Neural progenitor cell (in vitro differentiated cells): ENCODE measurements around the gene IL6R. TPM values are rescaled to one million over a fixed set of nuclear protein-coding genes. Genes with fewer than 3 reads are reported as not detected.

Experiments used
- DNase-seq: peaks from one replicate; pipeline ENCODE4 v3.0.0-alpha.2; 2016; ENCODE audit warnings: low spot score
- H2AFZ ChIP-seq: fragments of 200-600 bp; sonication (generic); replicated peaks from 2 replicates; pipeline ENCODE4 v1.6.1; 2016; ENCODE audit warnings: antibody characterized with exemption
- H3F3A ChIP-seq: fragments of 200-600 bp; sonication (generic); 2 replicates; pipeline ENCODE4 v1.6.1; 2016; ENCODE audit warnings: antibody characterized with exemption, low read depth
- H3K27ac ChIP-seq: fragments of 200-600 bp; sonication (generic); 2 replicates; pipeline ENCODE4 v1.5.1; 2016; ENCODE audit warnings: mild to moderate bottlenecking
- H3K27me3 ChIP-seq: fragments of 200-600 bp; sonication (generic); 2 replicates; pipeline ENCODE4 v1.6.1; 2016; ENCODE audit warnings: mild to moderate bottlenecking, moderate library complexity
- H3K36me3 ChIP-seq: fragments of 200-600 bp; sonication (generic); 2 replicates; pipeline ENCODE4 v1.5.1; 2016
- H3K4me1 ChIP-seq: fragments of 200-600 bp; sonication (generic); 2 replicates; pipeline ENCODE4 v1.6.1; 2016; ENCODE audit warnings: mixed run types
- H3K4me2 ChIP-seq: fragments of 200-600 bp; sonication (generic); 2 replicates; pipeline ENCODE4 v1.6.1; 2016
- H3K4me3 ChIP-seq: fragments of 200-600 bp; sonication (generic); 2 replicates; pipeline ENCODE4 v1.5.1; 2016
- H3K79me2 ChIP-seq: fragments of 200-600 bp; sonication (generic); 2 replicates; pipeline ENCODE4 v1.6.1; 2016; ENCODE audit warnings: low read depth
- H3K9ac ChIP-seq: fragments of 200-600 bp; sonication (generic); 2 replicates; pipeline ENCODE4 v1.6.1; 2016
- H3K9me3 ChIP-seq: fragments of 200-600 bp; sonication (generic); 2 replicates; pipeline ENCODE4 v1.5.1; 2016; ENCODE audit warnings: low read depth
- H4K20me1 ChIP-seq: fragments of 200-600 bp; sonication (generic); 2 replicates; pipeline ENCODE4 v1.6.1; 2016; ENCODE audit warnings: low read depth
- H3K27ac Mint-ChIP-seq: 3 replicates; pipeline ENCODE4 v1.8.0; 2021; ENCODE audit warnings: mixed read lengths
- H3K27me3 Mint-ChIP-seq: 2 replicates; pipeline ENCODE4 v1.8.0; 2022; ENCODE audit warnings: low read depth, mild to moderate bottlenecking, inconsistent platforms, moderate library complexity, mixed read lengths; ENCODE audit not compliant: insufficient read depth
- H3K36me3 Mint-ChIP-seq: 3 replicates; pipeline ENCODE4 v1.8.0; 2021; ENCODE audit warnings: mixed read lengths
- H3K4me1 Mint-ChIP-seq: 3 replicates; pipeline ENCODE4 v1.8.0; 2021; ENCODE audit warnings: mixed read lengths
- H3K4me3 Mint-ChIP-seq: 3 replicates; pipeline ENCODE4 v1.8.0; 2021; ENCODE audit warnings: mild to moderate bottlenecking, moderate library complexity, mixed read lengths
- H3K9me3 Mint-ChIP-seq: 3 replicates; pipeline ENCODE4 v1.8.0; 2020; ENCODE audit warnings: mixed read lengths
- EZH2 ChIP-seq: fragments of 200-600 bp; sonication (generic); IDR thresholded peaks from 2 replicates; pipeline ENCODE4 v1.6.1; 2017; ENCODE audit warnings: antibody characterized with exemption, mild to moderate bottlenecking, moderate library complexity
- EZH2phosphoT487 ChIP-seq: fragments of 200-600 bp; sonication (generic); IDR thresholded peaks from 2 replicates; pipeline ENCODE4 v1.6.1; 2017; ENCODE audit warnings: antibody characterized with exemption
- total RNA-seq: library from RNA; depleted of rRNA; stranded (reverse); fragments of >200 nt; gene quantifications from 2 replicates; pipeline ENCODE4 v1.2.3, GENCODE V29; 2015; ENCODE audit warnings: low replicate concordance
- TF ChIP-seq, protein P1 (sequence below): fragments of 200-600 bp; sonication (generic); IDR thresholded peaks from 2 replicates; pipeline ENCODE4 v1.5.1; 2017; ENCODE audit warnings: antibody characterized with exemption, mild to moderate bottlenecking

The IL6R gene
- total RNA-seq, 1 donor from 2014 or later: not detected

GRCh38 chr1:154446789-154447188, 41.6 kb downstream of the IL6R start:
- no peaks in the 10 kb centered on the region for H3K9me3 Mint-ChIP-seq
- no peak for TF ChIP-seq EZH2phosphoT487
- no peaks in the 10 kb centered on the region for H3K4me1 ChIP-seq
- H3K27ac ChIP-seq: no peak overlapping the region
- no peak overlapping the region for H3K4me2 ChIP-seq
- no peak overlapping the region for H3K4me3 ChIP-seq
- no peaks in the 10 kb centered on the region for H4K20me1 ChIP-seq
- no peaks in the 10 kb centered on the region for H3K9me3 ChIP-seq
- H3K27ac Mint-ChIP-seq: no peak overlapping the region
- no peaks in the 10 kb centered on the region for H3K36me3 Mint-ChIP-seq
- H3K27me3 Mint-ChIP-seq: peaks cover 24% of the 10 kb centered on the region
- peaks cover 5% of the 10 kb centered on the region for H3F3A ChIP-seq
- H3K79me2 ChIP-seq: no peaks in the 10 kb centered on the region
- H2AFZ ChIP-seq: no peak overlapping the region
- no peak overlapping the region for H3K4me3 Mint-ChIP-seq
- peaks cover 13% of the 10 kb centered on the region for H3K4me1 Mint-ChIP-seq
- no peak overlapping the region for H3K9ac ChIP-seq
- H3K36me3 ChIP-seq: no peaks in the 10 kb centered on the region
- DNase-seq: no peak
- H3K27me3 ChIP-seq: no peaks in the 10 kb centered on the region

GRCh38 chr1:154448331-154448811, 43.2 kb downstream of the IL6R start:
- Mint-ChIP-seq H3K4me3 (peak overlapping the region; percentile 60), H3K4me1 (peaks cover 10% of the 10 kb centered on the region), H3K27ac (no peak overlapping the region), H3K9me3 (no peaks in the 10 kb centered on the region), H3K27me3 (peaks cover 27% of the 10 kb centered on the region), H3K36me3 (no peaks in the 10 kb centered on the region)
- Histone ChIP-seq H3F3A (peaks cover 5% of the 10 kb centered on the region), H3K27ac (no peak overlapping the region), H4K20me1 (no peaks in the 10 kb centered on the region), H3K79me2 (no peaks in the 10 kb centered on the region), H3K4me1 (no peaks in the 10 kb centered on the region), H3K27me3 (no peaks in the 10 kb centered on the region), H3K9ac (no peak overlapping the region), H3K36me3 (no peaks in the 10 kb centered on the region), H3K9me3 (no peaks in the 10 kb centered on the region), H2AFZ (no peak overlapping the region), H3K4me3 (no peak overlapping the region), H3K4me2 (no peak overlapping the region)
- DNase-seq: peak; percentile 36
- TF ChIP-seq EZH2 (no peak), EZH2phosphoT487 (peak; percentile 43)

DNA sequence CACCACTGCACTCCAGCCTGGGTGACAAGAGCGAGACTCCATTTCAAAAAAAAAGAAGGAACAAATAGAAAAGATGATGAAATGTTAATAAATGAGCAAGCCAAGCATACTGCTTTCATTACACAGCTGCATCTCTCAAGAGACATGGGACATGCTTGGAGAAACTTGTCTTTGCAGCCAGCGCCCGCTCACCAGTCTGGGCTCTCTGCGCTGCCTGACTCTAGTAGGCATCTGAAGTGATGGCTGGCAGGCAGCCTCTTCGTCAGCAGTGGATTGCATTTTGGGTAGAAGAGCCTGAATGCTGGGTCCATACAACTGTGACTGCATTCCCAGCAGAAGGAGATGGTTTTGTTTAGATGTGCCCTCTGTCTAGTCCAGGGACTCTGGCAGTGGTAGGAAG, 48.0 kb downstream of the IL6R start:
- H3K4me2 ChIP-seq: no peak overlapping the region
- H3K9ac ChIP-seq: no peak overlapping the region
- H4K20me1 ChIP-seq: no peaks in the 10 kb centered on the region
- no peak for DNase-seq
- Mint-ChIP-seq H3K27me3 (peaks cover 27% of the 10 kb centered on the region), H3K9me3 (peaks cover 3% of the 10 kb centered on the region), H3K27ac (no peak overlapping the region), H3K36me3 (no peaks in the 10 kb centered on the region), H3K4me1 (peaks cover 4% of the 10 kb centered on the region), H3K4me3 (no peak overlapping the region)
- no peaks in the 10 kb centered on the region for H3K27me3 ChIP-seq
- H3K36me3 ChIP-seq: no peaks in the 10 kb centered on the region
- H3K9me3 ChIP-seq: no peaks in the 10 kb centered on the region
- H3K4me3 ChIP-seq: no peak overlapping the region
- peaks cover under 1% of the 10 kb centered on the region for H3F3A ChIP-seq
- no peak overlapping the region for H2AFZ ChIP-seq
- no peaks in the 10 kb centered on the region for H3K4me1 ChIP-seq
- H3K27ac ChIP-seq: no peak overlapping the region
- TF ChIP-seq EZH2 (no peak), EZH2phosphoT487 (no peak)
- TF ChIP-seq, protein P1, sequence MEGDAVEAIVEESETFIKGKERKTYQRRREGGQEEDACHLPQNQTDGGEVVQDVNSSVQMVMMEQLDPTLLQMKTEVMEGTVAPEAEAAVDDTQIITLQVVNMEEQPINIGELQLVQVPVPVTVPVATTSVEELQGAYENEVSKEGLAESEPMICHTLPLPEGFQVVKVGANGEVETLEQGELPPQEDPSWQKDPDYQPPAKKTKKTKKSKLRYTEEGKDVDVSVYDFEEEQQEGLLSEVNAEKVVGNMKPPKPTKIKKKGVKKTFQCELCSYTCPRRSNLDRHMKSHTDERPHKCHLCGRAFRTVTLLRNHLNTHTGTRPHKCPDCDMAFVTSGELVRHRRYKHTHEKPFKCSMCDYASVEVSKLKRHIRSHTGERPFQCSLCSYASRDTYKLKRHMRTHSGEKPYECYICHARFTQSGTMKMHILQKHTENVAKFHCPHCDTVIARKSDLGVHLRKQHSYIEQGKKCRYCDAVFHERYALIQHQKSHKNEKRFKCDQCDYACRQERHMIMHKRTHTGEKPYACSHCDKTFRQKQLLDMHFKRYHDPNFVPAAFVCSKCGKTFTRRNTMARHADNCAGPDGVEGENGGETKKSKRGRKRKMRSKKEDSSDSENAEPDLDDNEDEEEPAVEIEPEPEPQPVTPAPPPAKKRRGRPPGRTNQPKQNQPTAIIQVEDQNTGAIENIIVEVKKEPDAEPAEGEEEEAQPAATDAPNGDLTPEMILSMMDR: no peak
- H3K79me2 ChIP-seq: no peaks in the 10 kb centered on the region

DNA sequence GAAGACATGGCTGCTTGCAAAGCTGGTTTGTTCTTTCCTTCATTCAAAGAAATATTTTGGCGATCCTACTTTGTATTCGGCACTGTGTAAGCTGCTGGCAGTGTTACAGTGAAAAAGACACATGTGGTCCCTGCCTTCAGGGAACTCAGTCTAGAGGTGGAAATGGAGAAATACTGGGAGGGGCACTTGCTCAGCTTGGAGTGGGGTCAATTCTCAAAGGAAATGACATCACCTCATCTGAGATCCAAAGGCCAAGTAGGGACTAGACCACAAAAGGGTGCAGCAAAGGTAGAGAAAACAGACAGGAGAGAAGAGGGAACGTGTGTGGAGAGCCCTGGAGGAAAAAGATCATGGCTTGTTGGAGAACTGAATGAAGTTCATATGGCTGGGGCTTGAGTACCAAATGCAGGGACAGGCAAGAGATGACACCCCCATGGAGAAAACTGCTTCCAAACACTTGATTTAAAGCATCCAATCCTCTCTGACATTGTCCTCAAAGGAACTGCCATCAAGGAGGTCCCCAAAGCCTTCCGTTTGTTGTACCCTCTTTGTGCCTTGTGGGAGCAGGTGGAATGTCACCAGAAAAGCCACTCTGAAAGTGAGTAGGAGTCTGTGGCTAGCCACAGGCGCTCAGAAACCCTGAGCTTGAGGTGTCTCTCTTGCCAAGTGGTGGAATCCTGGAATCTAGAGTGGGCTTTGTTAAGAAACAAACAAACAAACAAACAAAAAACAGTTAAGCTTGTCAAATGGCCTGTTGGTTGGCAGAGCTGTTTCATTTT, 48.6 kb downstream of the IL6R start:
- Mint-ChIP-seq H3K27ac (no peak overlapping the region), H3K4me3 (no peak overlapping the region), H3K4me1 (peaks cover 2% of the 10 kb centered on the region), H3K9me3 (peaks cover 3% of the 10 kb centered on the region), H3K27me3 (peaks cover 24% of the 10 kb centered on the region), H3K36me3 (no peaks in the 10 kb centered on the region)
- TF ChIP-seq EZH2phosphoT487 (no peak), EZH2 (no peak)
- TF ChIP-seq, protein P1: no peak
- Histone ChIP-seq H2AFZ (no peak overlapping the region), H3K4me1 (no peaks in the 10 kb centered on the region), H3K36me3 (no peaks in the 10 kb centered on the region), H3K9ac (no peak overlapping the region), H3K27me3 (no peaks in the 10 kb centered on the region), H3F3A (no peaks in the 10 kb centered on the region), H4K20me1 (no peaks in the 10 kb centered on the region), H3K9me3 (no peaks in the 10 kb centered on the region), H3K79me2 (no peaks in the 10 kb centered on the region), H3K27ac (no peak overlapping the region), H3K4me2 (no peak overlapping the region), H3K4me3 (no peak overlapping the region)
- no peak for DNase-seq
